HG03103 (cell line): Measurements from ENCODE around the gene FZR1.

ENCODE experiments used
- ATAC-seq: cut with Tn5 transposase; IDR thresholded peaks from one replicate; pipeline ENCODE4 v1.9.1; 2021; ENCODE audit warnings: low read depth; ENCODE audit not compliant: unreplicated experiment

The FZR1 gene

GRCh38 chr19:3539756-3540118 is 33.6 kb downstream of the FZR1 start:
- ATAC-seq, result no peak

- ATAC-seq, result no peak
These were observed 37.3 kb downstream of the FZR1 start for GRCh38 chr19:3543150-3544057.

- ATAC-seq, result no peak
These were observed 37.9 kb downstream of the FZR1 start for GRCh38 chr19:3544058-3544376.

DNA sequence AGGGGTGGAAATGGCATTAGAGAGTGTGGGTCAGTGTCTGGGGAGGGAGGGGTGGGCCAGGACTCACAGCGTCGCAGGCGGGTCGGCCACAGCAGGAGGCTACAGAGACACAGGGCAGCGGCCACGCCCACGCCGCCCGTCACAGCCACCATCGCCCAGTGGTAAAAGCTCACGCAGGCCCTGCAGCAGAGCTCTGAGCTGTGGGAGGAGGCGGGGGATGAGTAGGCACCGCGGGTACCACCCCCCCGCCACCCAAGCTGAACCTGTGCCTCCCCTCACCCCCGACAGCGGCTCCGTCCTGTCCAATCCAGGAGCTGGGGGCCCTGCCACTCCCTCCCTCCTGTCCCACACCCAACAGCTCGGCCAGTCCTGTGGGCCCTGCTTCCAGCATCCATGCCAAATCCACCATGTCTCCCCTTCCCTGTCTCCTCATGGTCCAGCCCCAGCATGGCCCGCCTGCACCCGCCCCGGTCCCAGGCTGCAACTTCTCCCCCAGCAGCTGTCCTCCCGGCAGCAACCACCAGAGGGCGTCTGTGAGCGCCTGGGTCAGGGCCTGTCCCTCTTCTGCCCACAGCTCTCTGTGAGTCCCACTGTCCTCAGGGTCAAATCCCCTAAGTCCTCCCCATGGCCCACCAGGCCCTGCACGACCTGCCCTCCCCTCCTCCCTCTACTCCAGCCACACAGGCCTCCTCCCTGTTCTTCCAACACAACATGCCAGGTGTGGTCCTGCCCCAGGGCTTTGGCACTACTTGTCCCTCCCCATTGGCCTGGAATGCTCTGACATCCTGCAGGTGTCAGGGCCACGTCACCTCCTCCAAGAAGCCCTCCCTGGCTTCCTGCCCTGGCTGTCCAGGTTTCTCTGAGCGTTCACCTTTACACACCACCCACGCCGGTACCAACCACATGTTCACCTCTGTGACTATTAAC is 38.9 kb downstream of the FZR1 start:
- no peak for ATAC-seq

DNA sequence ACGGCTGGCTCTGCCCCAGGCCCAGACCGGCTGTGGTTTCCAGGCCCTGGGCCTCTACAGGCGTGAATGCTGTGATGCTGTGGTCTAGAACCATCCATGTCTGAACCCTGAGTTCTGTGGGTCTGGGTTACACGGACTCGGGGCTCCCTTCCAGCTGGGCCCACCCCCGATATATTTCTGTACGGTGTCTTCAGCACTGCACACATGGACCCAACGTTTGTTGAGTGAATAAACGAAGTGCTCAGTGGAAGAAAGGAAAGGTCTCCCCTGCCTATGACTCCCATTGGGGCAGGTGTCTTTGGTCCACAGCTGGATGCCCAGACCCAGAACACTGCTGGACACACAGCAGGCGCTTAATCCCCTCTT is 39.5 kb downstream of the FZR1 start:
- ATAC-seq, result no peak

GRCh38 chr19:3546119-3546518 is 40.0 kb downstream of the FZR1 start:
- no peak for ATAC-seq

DNA sequence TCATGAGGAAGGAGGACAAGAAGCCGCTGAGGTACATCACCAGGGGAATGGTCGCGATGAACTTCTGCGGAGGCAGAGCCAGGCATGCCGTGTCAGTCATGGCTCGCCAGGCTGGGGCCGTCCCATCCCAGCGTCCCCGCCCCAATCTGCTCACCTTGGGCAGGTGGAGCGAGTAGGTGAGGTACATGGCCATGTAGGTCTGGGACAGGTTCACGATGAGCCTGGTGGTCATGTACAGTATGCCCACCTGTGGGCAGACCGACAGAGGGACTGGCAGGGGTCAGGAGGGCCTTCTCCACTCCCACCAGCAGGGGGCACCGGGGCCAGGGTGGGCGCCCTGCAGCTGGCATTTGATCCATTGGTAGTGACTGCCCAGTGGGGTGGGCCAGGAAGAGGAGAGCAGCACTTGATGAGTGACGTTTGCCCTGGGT is 41.2 kb downstream of the FZR1 start:
- ATAC-seq, result no peak

DNA sequence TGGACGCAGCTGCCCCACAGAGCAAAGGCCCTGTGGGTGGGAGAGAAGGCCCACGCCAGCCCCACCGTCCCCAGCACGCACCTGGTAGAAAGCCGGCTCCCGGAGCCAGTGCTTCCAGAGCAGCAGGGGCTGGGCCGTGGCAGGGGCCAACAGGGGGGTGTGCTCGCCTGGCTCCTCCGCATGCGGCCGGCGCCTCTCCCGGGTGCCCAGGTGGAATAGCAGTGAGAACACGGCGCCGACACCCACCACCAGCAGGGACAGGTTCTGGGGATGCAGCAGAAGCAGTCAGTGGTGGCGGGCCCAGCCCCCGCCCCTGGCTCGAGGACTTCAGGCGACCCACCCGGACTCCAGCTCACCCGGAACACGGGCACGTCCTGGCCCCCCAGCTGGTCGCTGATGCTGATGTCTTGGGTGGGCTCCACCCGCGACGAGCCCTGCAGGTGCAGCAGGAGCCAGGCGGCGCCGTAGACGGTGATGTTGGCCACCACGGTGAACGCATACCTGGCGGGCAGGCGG is 41.7 kb downstream of the FZR1 start:
- ATAC-seq, result no peak

- no peak for ATAC-seq
These were observed 42.5 kb downstream of the FZR1 start for GRCh38 chr19:3548606-3549005.

DNA sequence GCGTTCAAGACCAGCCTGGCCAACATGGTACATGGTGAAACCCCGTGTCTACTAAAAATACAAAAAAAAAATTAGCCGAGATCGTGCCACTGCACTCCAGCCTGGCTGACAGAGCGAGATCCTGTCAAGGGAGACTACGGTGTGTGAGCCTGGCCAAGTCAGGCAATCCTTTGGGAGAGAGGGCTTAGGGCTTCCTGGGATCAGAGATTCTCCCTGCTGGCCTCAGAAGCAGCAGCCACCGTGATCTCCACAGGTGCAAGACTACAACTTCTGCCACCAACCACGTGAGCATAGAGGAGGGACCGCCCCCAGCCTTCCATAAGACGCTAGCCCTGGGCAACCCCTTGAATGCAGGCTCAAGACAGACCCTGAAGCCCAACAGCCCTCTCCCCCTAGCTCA is 43.7 kb downstream of the FZR1 start:
- no peak for ATAC-seq

- ATAC-seq, result no peak
These were observed 45.1 kb downstream of the FZR1 start for GRCh38 chr19:3550947-3551791.

- ATAC-seq, result no peak
These were observed 45.6 kb downstream of the FZR1 start for GRCh38 chr19:3551792-3552095.

- no peak for ATAC-seq
These were observed 48.4 kb downstream of the FZR1 start for GRCh38 chr19:3554254-3555083.

- no peak for ATAC-seq
These were observed 49.7 kb downstream of the FZR1 start for GRCh38 chr19:3555653-3556422.

DNA sequence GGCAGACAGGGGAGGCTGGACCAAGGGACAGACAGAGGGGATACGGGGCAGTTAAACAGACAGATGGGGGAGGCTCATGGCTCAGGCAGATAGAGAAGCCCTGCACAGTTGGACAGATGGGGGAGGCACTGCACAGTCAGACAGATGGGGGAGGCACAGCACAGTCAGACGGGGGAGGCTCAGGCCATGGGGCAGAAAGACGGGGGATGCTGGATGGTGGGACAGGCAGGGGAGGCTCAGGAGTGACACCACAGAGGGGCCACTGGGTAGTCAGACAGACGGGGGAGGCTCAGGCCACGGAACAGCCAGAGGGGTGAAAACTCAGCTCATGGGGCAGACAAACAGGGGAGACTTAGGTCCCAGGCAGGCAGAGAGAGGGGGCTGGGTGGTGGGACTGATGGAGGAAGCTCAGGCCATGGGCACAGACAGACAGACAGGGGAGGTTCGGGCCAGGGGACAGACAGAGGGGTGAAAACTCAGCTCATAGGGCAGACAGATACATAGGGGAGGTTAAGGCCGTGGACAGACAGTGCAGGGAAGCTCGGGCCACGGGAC is 50.4 kb downstream of the FZR1 start:
- ATAC-seq, result no peak

DNA sequence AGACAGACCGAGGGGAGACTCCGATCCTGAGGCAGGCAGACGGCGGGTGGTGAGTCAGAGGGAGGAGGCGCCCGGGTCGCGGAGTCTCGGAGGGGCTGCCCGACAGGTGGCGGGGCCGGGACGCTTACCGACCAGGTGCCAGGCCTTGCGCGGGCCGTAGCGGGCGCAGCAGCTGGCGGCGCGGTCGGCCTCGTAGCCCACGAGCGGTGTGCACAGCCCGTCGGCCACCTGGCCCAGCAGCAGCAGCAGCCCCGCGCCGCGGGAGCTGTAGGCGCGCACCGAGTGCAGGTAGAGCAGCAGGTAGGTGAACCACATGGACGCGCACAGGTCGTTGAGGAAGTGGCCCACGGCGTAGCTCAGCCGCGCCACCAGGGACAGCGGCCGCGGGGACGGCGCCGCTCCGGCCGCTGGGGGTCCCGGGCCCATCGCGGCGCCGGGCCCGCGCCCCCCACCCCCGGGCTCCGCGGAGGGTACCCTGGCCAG is 50.9 kb downstream of the FZR1 start:
- ATAC-seq, result peak; percentile 6

DNA sequence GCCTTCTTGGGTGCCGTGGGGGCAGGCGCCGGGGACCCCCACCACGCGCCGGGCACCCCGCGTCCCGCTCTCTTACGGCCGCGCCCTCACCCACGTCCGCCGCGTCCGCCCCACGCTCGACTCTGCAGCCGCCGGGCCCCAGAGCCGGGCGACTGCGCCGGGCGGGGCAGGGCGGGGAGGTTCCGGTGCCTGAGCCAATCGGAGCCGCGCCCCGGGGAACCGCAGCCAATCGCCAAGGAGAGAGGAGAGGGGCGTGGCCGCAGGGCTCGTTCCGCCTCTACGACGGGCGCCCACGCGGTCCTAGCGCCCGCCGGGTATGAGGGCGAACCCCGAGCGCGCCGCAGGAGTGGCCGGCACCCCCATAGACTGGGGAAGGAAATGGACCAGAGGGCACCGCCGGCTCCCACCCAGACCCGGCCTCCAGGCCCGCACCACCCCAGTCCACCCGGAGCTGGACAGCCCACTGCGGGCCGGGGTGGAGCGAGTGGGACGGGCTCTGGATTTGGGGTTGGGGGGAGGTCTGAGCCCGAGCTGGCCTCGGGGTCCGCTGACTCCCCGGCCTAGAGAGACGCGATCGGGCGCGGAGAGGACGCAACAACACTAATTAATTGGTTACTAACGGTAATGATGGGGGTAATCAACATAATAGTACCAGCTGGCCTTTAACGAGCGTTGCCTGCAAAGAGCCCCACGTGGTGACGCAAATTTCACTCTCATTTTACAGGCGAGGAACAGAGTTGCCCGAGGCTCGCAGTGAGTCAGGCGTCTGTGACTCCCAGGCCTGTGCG is 51.5 kb downstream of the FZR1 start, which contains the start of gene MFSD12:
TSS of gene MFSD12 (minus strand) at position 126 of the 788 bp plus-strand sequence. CDS start 183 bp downstream, outside the sequence.
- ATAC-seq, result peak; percentile 74
